Erythroblast (primary cell): ENCODE measurements around the gene EIF4G3.

ENCODE experiments used
- GATA1 ChIP-seq: IDR thresholded peaks from 2 replicates; pipeline ENCODE4 v1.6.1; 2011; ENCODE audit warnings: low read depth, mild to moderate bottlenecking, control low read depth, low read length, moderate library complexity
- POLR2A ChIP-seq: IDR thresholded peaks from 2 replicates; pipeline ENCODE4 v1.6.1; 2011; ENCODE audit warnings: mild to moderate bottlenecking, low read length

- TF ChIP-seq POLR2A (no peak), GATA1 (no peak)
These were observed 78.3 kb downstream of the EIF4G3 start for GRCh38 chr1:21098186-21098915.
